Osteocyte (in vitro differentiated cells): ENCODE results near the gene ATP8A2. TPM values are rescaled to one million over a fixed set of nuclear protein-coding genes. Genes with fewer than 3 reads are reported as not detected.
A peak's percentile ranks its signal among the peaks of the same experiment; 100 is the strongest.

ENCODE experiments used
- DNase-seq: peaks from one replicate; pipeline ENCODE4 v3.0.0; 2021; ENCODE audit warnings: mixed read lengths; ENCODE audit not compliant: unreplicated experiment; ENCODE audit errors: extremely low spot score
- H3K27ac Mint-ChIP-seq: one replicate; pipeline ENCODE4 v1.8.0; 2021; ENCODE audit warnings: mild to moderate bottlenecking, mixed read lengths; ENCODE audit not compliant: unreplicated experiment
- H3K27me3 Mint-ChIP-seq: one replicate; pipeline ENCODE4 v1.8.0; 2021; ENCODE audit warnings: mixed read lengths; ENCODE audit not compliant: unreplicated experiment
- H3K36me3 Mint-ChIP-seq: one replicate; pipeline ENCODE4 v1.8.0; 2021; ENCODE audit warnings: mixed read lengths; ENCODE audit not compliant: unreplicated experiment
- H3K4me1 Mint-ChIP-seq: one replicate; pipeline ENCODE4 v1.8.0; 2021; ENCODE audit warnings: mixed read lengths; ENCODE audit not compliant: unreplicated experiment
- H3K4me3 Mint-ChIP-seq: one replicate; pipeline ENCODE4 v1.8.0; 2021; ENCODE audit warnings: mild to moderate bottlenecking, moderate library complexity, mixed read lengths; ENCODE audit not compliant: unreplicated experiment
- H3K9me3 Mint-ChIP-seq: one replicate; pipeline ENCODE4 v1.8.0; 2021; ENCODE audit warnings: mixed read lengths; ENCODE audit not compliant: unreplicated experiment
- CTCF ChIP-seq: fragments of 200-600 bp; sonication (generic); IDR thresholded peaks from 2 replicates; pipeline ENCODE4 v1.5.0; 2021; ENCODE audit warnings: antibody characterized with exemption, mild to moderate bottlenecking, moderate library complexity
- total RNA-seq: library from RNA; stranded (reverse); gene quantifications from 2 replicates; pipeline ENCODE4 v1.2.1, GENCODE V29; 2021

ATP8A2 gene
- total RNA-seq, 1 donor from 2014 or later = 1.1 TPM

GRCh38 chr13:26017196-26017921 lies 645.6 kb downstream of the ATP8A2 start:
- Mint-ChIP-seq H3K27me3 (no peaks in the 10 kb centered on the region), H3K9me3 (no peaks in the 10 kb centered on the region), H3K36me3 (no peaks in the 10 kb centered on the region), H3K4me1 (peaks cover 82% of the 10 kb centered on the region), H3K4me3 (no peak overlapping the region), H3K27ac (peak overlapping the region; percentile 94)
- DNase-seq = no peak
- no peak for TF ChIP-seq CTCF

DNA sequence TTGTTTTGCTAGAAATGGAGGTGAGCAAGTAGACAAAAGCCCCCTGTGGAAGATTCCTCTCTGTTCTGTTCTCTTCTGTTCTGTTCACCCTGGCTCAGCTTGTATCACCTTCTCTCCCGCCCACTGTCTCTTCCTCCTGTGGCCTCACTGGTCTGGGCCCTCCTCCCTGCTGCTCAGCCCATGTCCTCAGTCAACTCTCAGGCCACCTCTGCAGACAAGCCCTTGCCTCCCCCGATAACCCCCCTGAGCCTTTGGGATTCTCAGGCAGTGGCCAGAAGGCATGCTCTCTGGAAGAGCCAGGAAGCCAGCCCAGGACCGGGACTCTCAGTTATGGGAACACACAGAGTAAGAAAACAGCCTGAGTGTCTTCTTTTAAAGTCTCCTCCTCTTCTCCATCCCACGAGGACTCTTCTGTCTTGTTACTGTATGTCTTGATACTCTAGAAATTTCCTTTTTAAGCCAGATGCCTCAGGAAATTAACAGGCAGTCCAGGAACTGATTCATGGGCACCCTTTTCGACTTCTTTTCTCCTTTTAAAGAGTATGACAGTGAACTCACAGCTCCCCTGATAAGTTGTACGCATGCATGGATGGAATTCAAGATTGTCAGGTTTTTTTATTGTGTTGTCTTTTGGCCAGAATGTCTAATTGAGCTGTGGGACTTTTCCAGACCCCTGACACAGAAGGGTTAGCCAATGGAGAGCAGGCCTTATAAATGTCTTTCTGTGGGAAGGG lies 646.3 kb downstream of the ATP8A2 start:
- no peak for DNase-seq
- no peaks in the 10 kb centered on the region for H3K27me3 Mint-ChIP-seq
- no peaks in the 10 kb centered on the region for H3K36me3 Mint-ChIP-seq
- no peaks in the 10 kb centered on the region for H3K9me3 Mint-ChIP-seq
- TF ChIP-seq CTCF = no peak
- peak overlapping the region; percentile 94 for H3K27ac Mint-ChIP-seq
- peaks cover 90% of the 10 kb centered on the region for H3K4me1 Mint-ChIP-seq
- H3K4me3 Mint-ChIP-seq = peak overlapping the region; percentile 10

GRCh38 chr13:26019251-26019650 lies 647.5 kb downstream of the ATP8A2 start:
- Mint-ChIP-seq H3K27ac (peak overlapping the region; percentile 94), H3K4me1 (peaks cover 95% of the 10 kb centered on the region), H3K27me3 (no peaks in the 10 kb centered on the region), H3K36me3 (no peaks in the 10 kb centered on the region), H3K4me3 (peak overlapping the region; percentile 26), H3K9me3 (no peaks in the 10 kb centered on the region)
- no peak for DNase-seq
- no peak for TF ChIP-seq CTCF

GRCh38 chr13:26019881-26020870 lies 648.4 kb downstream of the ATP8A2 start:
- Mint-ChIP-seq H3K9me3 (no peaks in the 10 kb centered on the region), H3K36me3 (no peaks in the 10 kb centered on the region), H3K4me1 (peaks cover 95% of the 10 kb centered on the region), H3K27me3 (no peaks in the 10 kb centered on the region), H3K4me3 (peak overlapping the region; percentile 26), H3K27ac (peak overlapping the region; percentile 94)
- no peak for DNase-seq
- TF ChIP-seq CTCF = no peak
